Measurements from ENCODE around the gene PPP1R36.
"Not testable (repeated sequence)": the region's sequence is repeated elsewhere in the genome, so short reads cannot be mapped to it uniquely, and the experiment has no call there.

Gene PPP1R36

DNA sequence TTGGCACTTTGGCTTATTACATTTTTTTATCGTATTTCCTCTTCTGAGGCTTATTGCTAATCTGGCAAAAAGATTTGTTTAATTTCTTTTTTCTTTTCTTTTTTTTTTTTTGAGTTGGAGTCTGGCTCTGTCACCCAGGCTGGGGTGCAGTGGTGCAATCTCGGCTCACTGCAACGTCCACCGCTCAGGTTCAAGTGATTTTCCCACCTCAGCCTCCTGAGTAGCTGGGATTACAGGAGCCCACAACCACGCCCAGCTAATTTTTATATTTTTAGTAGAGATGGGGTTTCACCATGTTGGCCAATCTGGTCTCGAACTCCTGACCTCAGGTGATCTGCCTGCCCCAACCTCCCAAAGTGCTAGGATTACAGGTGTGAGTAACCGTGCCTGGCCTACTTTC is 19.9 kb downstream of the PPP1R36 start:
- DNase-seq: not testable (repeated sequence)

DNA sequence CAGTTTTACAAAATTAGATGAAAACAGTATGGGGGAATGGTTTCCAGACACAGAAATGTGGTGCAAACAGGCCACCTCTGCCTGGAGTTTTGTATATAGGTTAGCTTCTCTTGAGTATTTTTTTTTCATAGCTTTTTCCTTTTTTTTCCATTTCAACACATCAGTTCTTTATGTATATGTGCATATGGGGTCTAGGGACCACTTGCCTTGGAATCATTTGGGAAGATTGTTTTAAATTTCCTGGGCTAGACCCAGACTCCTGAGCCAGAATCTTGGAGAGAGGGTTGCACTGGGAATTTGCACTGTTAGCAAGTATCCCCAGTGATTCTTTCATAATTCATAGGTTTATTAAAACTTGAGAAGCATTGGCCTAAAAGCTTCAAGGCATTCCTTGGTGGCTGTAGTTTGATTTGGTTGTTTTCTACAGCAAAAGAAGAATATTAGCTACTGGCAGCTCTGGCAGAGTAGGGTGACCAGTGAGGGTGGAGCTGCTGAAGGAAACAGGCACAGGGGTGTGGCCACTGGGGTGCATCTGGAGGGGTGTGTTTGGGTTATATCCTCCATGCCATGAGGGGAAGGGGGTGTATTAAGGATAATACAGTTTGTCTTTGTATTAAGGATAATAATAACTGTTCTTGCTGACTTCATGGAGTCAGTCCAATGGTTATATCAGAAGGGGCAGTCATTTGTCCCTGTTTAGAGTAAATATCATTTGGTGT is 22.8 kb downstream of the PPP1R36 start:
- DNase-seq: no peak

DNA sequence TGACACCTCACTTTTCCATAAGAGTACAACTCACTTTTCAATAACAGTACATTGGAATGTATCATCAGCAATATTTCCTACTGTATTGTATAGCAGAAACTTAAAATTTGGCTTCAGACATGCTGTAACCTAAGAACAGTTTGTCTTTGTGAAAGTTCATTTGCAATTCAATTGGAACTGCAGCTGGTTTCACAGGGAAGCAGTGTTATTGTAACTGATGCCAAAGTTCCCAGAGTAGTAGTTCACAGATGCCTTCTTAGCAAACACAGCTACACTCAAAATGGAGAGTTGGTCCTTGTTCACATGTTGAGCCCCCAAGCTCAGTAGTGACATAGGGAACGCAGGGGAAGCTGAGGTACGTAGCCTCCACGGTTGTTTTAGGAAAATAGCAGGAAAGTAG is 23.3 kb downstream of the PPP1R36 start:
- DNase-seq: no peak

DNA sequence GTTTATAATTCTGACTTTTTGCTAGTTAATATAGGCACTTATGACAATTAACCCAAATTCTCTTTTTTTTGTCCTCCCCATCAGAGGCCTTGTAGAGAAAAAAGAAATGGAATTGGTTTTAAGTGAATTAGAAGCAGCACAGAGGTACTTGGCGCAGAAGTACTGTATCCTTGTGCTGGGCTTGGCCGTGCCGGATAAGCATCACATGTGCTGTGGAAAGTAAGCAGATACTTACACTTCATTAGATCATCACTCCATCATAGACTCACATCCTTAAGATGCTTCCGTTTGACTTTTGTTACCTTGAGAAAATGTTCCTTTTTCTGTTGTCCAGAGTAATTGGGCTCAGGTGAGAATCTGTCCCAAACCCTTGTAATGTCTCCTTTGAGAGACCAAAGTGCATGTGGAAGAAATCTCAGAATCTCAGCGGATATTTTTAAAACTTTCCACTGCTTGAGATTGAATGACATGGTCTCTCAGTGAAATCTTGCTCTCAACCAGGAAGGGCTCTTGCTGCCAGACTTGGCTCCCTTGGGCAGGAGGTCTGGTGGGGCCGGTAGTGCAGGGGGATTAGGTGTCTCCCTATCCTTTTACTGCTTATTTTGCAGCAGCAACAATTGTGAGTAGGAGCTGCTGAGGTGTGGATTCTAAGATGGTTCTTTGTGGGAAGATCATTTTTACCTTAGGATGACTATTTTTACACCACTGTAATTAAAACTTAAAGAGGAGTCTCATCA is 24.8 kb downstream of the PPP1R36 start:
- DNase-seq: no peak

DNA sequence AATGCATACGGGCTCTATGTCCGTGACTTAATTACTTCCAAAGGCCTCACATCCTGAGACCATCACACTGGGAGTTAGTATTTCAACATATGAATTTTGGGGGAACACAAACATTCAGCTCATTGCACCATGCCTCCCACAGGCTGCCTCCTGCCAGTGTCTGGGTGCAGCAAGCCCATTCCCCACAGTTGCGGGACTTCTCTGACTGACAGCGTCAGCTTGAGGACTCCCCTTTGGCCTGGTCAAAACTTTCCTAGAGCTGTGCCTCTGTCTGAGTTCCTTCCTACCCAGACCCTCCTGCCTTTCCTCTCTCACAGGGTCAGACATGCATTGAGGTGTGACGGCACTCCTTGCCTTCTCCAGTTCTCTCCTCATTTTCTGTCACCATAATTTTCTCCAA is 27.4 kb downstream of the PPP1R36 start:
- no peak for DNase-seq

DNA sequence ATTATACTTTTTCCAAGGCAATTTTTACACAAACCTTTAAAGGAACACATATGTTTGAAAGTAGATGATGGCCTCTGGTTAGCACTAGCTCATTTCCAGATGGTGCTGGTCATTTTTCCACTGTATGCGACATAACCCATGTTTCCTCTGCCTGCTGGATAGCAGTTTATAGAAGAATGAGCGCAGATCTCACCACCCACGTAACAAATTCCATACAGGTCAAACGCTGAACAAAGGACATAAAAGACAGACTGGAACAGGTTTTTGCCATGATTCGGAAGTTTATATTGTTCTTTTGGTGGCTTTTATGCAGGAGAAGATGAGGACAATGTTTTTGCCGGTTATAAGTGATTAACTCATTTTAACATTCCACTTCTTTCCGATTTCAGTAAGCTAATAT is 30.7 kb downstream of the PPP1R36 start:
- no peak for DNase-seq

DNA sequence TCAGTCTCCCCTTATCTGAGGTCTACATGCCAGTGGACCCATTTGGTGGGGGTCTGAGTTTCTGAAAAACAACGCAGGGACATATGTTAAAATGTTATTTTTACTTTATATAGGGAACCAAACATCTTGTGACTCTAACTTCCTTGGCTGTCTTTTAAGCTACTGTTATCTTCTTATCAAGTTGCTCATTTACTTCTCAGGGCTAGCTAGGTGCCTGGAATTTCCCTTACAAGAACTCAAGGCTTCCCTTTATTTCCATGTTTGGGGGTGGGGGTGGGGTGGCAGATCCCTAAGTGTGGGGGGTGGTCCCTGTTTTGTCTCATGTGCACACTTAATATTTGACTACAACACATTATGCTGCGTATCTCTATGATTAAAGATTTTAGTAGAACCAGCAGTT is 31.6 kb downstream of the PPP1R36 start:
- no peak for DNase-seq

DNA sequence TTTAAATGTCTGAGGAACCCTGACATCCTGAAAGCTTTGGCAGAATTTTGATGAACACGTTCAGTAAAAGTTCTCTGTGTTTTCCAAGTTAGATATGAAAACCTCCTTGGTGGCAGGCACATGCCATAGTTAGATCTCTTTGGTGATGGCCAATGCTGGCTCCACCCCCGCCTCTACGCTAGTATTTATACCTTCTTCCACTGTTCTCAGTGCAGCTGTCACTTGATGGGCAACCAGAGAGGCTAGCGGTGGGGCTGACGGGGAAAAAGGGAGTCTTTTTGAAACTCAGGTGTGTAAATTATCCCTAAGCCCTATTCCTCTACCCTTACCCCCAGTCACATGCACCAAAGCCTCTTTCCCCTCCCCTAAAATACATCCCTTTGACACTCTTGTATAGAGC is 32.1 kb downstream of the PPP1R36 start:
- DNase-seq: no peak

DNA sequence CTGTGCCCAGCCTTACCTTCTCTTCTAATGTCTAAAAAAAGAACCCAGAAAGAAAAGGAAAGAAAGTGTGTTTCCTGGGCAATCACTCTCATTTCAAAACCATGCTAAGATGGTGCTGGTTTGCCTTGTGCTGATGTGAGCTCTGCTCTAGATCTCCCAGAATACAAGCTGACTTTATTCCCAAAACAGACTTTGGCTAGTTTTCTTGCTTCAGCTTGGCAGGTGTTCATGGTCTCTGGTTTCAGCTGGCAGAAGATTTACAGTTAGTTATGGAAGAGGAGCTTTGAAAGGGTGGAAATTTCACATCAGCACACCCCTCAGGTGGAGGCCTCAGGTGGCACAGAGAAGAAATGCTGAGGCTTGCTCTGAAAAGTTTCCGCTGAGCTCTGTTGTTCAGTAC is 34.4 kb downstream of the PPP1R36 start:
- DNase-seq: no peak

DNA sequence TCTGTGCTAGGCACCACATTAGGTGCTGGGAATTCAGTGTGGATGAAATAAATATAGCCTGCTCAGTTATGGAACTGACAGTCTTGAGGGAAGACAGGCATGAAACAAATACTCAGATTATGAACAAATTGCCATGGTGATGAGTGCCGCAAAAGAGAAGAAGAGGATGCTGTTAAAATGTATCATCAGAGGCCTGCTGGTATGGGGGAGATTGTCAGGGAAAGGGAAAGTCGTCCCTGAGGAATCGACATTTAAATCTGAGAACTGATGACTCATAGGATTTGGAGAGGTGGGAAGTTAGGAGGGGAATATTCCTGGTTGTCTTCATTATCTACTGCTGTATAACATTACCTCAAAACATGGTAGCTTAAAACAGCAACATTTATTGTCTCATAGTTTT is 42.0 kb downstream of the PPP1R36 start:
- DNase-seq: no peak

DNA sequence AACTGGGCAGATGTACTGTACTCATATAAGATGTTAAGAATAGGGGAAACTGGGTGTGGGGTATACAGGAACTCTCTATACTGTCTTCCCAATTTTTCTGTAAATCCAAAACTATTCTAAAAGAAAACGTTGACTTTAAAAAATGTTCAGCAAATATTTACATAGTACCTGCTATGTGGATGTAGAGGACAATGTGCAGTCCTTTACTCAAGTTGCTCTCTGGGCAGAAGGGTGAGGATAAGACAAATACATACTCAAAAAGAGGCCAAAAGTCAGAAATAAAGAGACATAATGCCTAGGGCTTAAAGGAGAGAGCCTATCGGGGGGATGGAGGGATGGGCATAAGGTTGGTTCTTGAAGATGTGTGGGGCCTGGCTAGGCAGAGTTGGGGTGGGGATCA is 44.7 kb downstream of the PPP1R36 start:
- no peak for DNase-seq

DNA sequence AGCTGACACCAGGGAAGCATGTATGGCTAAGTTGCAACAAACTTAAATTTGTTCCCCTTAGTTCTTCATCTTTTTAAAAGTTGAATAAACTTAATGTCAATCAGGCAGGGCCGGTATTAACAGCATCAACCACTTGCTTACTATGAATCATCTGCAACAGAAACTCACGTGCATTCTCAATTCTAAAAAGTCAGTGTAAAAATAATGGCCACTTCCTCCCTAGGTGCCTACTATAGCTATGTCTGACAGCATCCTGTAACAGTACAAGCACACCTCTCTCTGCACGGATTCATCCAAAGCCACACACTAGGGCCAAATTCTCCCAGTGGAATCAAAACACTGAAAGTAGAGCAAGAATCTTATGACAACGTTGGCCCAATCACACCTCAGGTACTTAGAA is 48.6 kb downstream of the PPP1R36 start:
- no peak for DNase-seq

DNA sequence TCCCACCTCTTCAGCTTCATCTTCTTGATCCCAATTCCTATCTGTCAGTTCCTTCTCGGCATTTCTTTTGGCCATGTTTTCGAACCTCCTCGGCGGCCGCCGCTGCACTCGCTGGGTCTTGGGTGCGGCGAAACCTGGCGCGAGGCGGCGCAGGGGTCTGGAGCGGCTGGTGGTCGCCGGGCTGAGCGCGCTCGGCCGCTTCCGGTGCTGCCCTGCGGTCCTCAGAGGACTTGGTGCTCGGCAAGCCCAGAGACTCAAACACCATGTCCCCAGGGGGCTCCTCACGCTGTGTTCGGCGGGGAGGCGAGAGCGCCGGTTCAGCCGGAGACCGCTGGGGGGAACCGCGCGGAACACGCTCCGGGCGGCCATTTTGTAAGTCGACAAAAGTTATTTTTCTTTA is 51.8 kb downstream of the PPP1R36 start:
- no peak for DNase-seq

DNA sequence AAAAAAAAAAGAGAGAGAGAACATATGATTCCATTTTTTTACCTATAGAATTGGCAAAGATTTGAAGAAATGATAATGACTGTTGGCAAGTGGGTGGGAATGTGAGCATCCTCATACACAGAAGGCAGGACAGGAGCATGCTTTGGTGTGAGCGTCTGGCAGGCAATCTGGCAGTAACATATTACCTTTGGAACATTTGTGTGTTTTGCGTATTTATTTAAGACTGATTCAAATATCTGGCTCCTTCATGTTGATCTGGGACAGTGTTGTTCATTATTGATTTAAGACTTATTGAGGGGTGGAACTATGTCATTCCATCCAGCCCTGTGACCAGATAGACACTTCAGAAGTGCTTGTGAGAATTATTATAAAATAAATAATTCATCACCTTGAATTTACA is 53.1 kb downstream of the PPP1R36 start:
- DNase-seq: no peak

DNA sequence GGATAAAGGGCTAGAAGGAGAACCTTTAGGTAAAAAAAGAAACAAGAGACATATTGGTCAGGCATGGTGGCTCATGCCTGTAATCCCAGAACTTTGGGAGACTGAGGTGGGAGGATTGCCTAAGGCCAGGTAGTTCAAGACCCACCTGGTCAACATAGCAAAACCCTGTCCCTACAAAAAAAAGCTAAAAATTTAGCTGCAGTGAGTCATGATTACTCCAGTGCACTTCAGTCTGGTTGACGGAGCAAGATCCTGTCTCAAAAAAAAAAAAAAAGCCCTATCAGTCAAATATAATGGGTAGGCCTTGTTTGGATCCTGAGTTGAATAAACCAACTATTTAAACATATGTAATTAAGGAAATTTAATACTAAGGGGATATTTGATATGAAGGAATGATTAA is 54.2 kb downstream of the PPP1R36 start:
- DNase-seq: no peak

DNA sequence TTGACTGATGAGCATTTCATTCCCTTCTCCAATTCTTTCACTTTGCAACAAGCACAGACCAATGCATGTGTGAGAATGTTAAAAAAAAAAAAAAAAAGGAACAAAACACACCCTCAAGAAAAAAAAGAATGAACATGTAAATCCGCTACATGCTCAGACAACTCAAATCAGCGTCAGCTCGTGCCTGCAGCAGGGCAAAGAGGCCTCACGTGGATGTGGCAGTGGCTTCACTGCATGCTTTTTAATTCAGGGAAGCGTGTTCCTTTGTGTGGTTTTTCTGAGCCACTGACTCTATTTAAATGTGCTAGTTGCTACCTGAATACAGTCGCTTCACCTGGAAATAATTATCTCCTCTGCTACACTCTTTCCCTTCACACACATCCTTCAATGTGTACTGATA is 55.1 kb downstream of the PPP1R36 start:
- no peak for DNase-seq

DNA sequence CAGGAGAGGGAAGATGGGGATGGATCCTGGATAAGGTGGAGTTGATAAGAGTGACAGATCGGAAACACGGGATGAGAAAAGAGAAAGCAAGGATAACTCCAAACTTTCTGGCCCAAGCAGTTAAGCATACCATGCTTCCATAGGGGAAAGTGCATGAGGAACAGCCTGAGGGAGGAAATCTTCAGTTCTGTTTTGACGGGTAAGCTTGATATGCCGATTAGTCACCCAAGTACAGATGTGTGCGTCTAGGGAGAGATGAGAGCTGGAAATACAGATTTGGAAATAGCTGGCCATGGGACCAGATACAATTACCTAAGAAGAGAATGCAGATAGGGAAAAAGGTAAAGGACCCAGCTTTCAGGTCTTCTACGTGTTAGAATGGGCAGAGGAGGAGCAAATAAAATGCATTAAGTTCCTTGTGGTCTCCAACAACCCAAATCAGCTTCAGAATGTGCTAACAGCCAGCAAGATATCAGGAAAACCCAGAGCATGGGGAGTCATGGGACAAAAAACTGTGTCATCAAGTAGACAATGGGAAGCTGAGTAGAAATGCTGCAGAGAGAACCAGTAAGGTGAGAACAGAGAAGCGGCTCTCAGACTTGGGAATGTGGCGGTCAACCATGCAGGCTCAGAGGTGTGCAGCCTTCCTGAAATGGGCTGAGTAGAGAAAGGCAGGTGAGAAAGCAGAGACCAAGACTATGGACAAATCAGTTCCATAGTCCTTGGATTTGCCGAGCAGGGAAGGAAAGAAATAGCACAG is 56.3 kb downstream of the PPP1R36 start:
- DNase-seq: no peak

DNA sequence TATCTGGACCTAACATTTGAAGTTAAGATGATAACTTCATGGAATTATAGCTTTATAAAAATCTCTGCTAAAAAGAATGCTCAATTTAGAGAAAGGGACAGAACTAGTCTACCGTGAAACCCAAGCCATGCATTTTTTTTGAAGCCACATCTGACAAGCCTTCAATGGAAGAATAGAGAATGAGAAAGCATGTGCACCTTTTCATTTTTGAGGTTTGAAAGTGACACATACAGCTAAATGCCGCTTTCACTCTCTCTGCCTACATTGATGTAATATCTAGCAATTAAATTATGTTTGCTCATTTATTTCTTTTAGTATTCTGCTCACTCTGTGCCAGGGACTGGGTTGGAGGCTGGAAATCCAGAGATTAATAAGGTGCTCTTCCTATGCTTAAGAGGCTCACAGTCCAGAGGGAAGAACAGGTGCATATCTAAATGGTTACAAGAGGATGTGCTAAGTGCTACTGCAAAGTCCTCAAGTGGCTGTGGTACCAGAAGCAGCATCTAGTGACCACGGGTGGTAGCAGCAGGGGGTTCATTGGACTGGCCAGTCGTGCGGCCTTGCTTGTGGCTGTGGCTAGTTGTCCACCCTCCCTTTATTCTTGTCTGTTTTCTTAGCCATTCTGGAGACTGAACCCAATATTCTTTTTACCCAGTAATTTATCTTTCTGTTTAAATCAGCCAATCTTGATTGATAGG is 60.4 kb downstream of the PPP1R36 start:
- no peak for DNase-seq

DNA sequence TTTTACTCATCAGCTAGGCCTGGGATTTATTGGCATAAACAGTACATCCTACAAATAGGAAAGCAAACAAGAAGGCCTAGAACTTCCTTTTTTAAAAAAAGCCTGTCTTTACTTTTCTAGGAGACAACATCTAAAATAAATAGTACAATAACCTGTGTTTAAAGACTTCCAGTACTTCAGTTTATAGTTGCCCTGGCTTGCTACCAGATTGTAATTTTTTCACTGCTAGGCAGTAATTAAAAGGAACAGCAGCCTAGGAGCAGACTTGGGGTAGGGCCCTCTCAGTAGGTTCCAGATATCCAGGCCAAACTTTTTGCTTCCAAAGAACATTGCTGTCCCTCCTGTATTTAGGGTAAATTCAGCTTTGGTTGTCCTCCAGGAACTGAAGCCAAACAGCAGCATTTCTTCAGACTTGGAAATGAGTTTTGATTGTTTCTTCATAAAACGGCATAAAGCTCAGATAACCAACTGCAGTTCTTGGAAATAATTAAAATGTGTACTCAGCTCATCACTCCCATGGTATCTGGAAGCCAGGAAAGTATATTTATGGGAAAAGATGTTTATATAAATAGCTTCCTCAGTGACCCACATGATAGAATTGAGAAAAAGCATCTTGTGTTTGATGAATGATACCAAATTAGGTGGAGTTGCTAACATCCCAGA is 61.7 kb downstream of the PPP1R36 start:
- DNase-seq: no peak

DNA sequence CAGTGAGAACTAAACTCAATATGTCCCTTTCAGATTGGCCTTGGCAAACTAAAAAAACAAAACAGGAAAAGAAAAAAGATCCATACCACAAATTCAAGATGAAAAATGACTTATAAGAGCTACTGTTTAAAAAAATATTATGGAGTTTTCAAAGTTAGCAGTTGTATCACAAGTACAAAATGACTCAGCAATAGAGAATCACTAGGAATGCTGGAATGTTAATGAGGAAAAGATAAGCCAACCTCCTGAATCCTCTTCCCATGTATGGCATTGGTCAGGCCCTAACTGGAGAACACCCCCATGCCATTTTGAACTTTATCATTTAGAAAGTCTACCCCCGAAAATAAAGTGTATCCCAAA is 62.2 kb downstream of the PPP1R36 start:
- no peak for DNase-seq

DNA sequence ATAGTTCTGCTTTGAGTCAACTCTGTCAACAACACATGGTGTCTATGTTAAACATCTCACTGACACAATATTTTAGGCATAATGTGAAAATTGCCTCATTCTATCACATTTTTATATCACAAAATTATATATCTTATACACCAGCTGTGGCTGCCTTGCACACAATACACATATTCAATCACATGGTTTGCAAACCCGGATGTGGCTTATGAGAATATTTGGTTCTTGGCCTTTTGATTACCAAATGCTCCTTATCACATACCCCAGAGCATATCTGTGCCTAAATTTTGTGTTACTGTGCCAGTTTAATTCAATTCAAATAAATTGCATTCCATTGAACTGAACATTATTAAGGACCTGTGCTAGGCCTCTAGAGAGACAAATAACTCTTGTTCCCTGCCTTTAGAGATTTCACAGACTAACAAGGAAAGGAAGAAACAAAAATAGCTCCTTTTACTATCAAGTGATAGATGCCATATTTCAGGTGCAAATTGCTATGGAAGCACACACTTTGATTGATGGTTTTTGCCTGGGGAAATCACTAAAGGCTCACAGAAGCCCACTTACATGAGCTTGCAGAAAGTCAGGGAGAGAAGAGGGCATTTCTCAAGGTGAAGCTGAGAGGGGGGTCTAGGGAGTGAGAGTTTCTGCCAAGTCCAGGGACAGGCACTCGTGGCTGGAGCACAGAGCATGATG is 63.4 kb downstream of the PPP1R36 start:
- no peak for DNase-seq

DNA sequence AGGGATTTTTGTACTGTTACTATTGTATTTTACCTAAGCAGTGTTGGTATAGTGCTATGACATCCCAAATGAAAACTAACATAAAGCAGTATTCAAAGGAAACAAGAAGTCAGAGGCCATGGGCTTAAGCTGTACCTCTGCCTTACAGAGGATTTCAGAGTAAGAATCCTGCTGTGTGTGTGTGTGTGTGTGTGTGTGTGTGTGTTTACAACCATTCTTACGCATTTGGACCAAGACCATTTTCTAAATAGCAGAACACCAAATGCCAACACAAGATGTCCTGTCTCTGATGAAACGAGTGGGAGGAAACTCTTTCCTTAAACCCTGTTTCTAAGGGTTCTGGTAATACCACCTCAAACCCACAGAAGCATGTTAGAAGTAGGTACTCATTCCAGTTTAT is 64.4 kb downstream of the PPP1R36 start:
- DNase-seq: no peak
